WI38 (cell line): ENCODE measurements around the gene ARHGEF17.

Source experiments
- H3K4me3 ChIP-seq: 2 replicates; pipeline ENCODE4 v1.5.1; 2011; ENCODE audit warnings: low read depth, mild to moderate bottlenecking, control low read depth, low read length
- TF ChIP-seq, protein P1 (sequence below): IDR thresholded peaks from 2 replicates; pipeline ENCODE4 v1.5.1; 2012; ENCODE audit warnings: low read depth, mild to moderate bottlenecking, control low read depth, low read length

ARHGEF17 gene

DNA sequence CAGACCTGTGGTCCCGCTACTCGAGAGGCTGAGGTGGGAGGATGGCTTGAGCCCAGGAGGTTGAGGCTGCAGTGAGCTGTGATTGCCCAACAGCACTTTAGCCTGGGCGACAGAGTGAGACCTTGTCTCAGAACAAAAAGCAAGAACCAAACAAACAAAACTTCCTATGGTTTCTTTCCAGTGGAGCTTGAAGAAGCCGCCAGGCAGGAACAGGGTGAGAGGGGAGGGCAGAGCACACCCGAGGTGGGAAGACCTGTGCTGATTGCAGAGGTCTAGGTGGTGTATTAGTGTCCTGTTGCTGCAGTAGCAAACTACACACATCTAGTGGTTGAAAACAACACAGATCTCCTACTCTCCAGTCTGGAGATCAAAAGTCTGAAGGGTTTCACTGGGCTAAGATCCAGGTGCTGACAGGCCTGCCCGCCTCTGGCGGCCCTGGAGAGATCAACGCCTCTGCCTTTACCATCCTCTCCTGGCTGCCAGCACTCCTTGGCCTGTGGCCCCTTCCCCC lies 10.5 kb downstream of the ARHGEF17 start:
- H3K4me3 ChIP-seq = no peak overlapping the region
- TF ChIP-seq, protein P1, sequence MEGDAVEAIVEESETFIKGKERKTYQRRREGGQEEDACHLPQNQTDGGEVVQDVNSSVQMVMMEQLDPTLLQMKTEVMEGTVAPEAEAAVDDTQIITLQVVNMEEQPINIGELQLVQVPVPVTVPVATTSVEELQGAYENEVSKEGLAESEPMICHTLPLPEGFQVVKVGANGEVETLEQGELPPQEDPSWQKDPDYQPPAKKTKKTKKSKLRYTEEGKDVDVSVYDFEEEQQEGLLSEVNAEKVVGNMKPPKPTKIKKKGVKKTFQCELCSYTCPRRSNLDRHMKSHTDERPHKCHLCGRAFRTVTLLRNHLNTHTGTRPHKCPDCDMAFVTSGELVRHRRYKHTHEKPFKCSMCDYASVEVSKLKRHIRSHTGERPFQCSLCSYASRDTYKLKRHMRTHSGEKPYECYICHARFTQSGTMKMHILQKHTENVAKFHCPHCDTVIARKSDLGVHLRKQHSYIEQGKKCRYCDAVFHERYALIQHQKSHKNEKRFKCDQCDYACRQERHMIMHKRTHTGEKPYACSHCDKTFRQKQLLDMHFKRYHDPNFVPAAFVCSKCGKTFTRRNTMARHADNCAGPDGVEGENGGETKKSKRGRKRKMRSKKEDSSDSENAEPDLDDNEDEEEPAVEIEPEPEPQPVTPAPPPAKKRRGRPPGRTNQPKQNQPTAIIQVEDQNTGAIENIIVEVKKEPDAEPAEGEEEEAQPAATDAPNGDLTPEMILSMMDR = no peak

DNA sequence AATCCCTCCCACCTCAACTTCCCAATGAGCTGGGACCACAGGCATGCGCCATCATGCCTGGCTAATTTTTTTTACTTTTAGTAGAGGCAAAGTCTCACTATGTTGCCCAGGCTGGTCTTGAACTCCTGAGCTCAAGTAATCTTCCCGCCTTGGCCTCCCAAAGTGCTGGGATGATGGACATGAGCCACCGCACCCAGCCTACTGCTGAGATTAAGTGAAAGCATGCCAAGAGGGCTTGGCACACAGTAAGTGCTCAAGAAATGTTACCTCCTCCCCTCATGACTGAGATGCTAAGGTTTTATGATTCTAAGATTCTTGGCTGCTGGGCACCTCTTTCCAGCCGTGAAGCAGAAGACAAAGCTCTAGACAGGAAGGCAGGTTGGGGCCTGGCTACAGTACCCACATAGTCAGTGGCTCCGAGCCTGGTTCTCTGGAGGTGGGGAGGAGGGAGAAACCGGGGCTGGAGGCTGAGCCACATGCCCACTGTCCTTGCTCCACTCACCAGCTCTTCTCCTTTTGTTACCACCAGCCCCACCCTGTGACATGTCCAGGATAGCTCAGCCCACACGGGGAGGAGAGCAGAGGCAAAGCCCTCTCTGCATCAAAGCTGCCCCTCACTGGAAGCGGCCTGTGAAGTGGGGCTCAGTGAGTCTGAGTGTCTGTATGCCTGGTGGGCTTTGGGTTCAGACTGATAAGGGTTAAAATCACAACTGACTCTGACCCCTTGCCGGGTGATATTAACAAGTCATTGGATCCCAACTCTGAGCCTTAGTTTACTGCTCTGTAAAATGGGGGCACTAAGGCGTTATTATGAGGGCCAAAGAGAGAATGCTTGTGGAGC lies 12.9 kb downstream of the ARHGEF17 start:
- TF ChIP-seq, protein P1 = no peak
- no peak overlapping the region for H3K4me3 ChIP-seq

- TF ChIP-seq, protein P1 = no peak
- no peak overlapping the region for H3K4me3 ChIP-seq
Measured at GRCh38 chr11:73321604-73322381, 13.7 kb downstream of the ARHGEF17 start.

- TF ChIP-seq, protein P1 = no peak
- H3K4me3 ChIP-seq = no peak overlapping the region
Measured at GRCh38 chr11:73322382-73323306, 14.6 kb downstream of the ARHGEF17 start.

- TF ChIP-seq, protein P1 = no peak
Measured at GRCh38 chr11:73323464-73323863, 15.4 kb downstream of the ARHGEF17 start.

DNA sequence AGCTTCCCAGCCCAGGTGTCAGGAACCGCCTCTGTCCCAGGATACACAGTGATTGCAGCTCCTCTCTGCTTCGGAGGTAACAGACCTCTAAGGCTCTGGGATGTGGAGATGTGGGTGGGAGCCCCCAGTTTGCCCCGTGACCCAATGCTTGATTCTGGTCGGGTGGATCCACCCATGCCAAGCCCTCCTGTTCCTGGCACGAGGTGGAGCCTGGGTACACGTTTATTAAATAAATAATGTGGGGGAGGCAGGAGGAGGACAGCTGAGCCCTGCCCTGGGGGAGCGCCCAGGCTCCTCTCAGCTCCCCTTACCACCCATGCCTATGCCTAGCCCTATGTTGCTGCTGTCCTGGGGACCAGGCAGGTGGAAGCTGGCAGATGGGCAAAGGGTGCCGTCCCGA lies 16.0 kb downstream of the ARHGEF17 start:
- H3K4me3 ChIP-seq = 0 out of 2 replicates have a peak overlapping the region, but pooled peaks have one; percentile 14
- TF ChIP-seq, protein P1 = no peak

More at GRCh38 chr11:73323464-73323863, 15.4 kb downstream of the ARHGEF17 start:
- H3K4me3 ChIP-seq = 0 out of 2 replicates have a peak overlapping the region, but pooled peaks have one; percentile 14
